GM19043 (cell line): ENCODE data around the gene DBNL.

Source experiments
- ATAC-seq: cut with Tn5 transposase; IDR thresholded peaks from one replicate; pipeline ENCODE4 v1.9.1; 2021; ENCODE audit warnings: low read depth; ENCODE audit not compliant: unreplicated experiment

The DBNL gene

GRCh38 chr7:44060948-44061644, 16.6 kb downstream of the DBNL start:
- ATAC-seq: no peak

DNA sequence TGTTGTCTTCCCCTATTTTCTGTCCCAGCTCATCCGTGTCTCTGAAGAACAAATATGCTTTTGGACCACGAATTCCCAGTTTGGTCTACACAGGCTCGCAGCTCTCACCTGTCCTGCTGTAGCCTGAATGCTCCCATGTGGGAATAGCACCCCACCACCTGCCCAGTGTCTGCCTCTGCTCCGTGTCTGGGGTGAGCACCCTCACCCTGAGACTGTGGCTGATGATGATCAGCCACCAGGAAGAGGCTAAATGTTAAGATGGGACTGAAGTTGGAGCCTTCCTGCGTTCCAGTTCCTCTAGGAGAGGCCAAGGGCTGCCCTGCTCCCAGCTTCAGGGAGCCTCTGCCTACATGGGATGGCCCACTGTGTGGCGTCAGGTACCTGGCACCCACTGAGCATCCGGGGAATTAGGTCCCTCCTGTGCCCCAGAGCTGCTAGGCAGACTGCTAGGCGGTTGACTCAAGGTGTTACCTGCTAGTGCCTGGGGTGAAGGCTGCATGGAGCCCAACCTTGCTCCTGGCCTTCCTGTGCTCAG, 17.2 kb downstream of the DBNL start:
- ATAC-seq: no peak

DNA sequence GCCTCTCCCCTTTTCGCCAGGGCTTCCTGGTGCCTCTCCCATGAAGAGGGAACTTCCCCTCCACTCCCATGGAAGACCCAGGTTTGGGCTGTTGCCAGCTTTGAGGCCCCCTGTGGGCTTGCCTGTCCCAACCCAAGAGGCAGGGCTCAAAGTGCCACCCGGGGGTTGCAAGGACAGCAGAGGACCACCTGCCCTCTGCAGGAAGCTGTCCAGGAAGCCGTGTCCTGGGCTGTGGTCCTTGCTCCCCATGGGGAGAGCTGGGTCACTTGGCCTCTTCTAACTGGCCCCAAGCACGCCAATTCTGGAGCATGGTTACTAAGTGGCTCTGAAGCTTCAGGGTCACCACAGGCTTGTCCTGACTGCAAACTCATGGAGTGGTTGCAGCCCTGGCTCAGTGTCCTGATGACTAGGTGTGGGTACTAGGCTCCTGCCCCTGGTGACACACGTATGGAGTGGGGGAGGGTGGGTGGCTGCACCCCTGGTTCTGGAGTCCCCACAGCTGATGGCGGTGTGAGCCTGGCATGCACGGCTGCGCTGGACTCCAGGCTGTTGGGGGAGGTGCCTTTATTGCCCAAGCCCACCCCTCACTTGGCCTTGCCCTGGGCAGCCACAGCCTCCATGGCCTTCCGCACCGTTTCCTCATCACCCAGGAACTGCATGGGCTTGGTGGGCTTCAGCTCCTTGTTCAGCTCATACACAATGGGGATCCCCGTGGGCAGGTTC, 17.8 kb downstream of the DBNL start:
- no peak for ATAC-seq

DNA sequence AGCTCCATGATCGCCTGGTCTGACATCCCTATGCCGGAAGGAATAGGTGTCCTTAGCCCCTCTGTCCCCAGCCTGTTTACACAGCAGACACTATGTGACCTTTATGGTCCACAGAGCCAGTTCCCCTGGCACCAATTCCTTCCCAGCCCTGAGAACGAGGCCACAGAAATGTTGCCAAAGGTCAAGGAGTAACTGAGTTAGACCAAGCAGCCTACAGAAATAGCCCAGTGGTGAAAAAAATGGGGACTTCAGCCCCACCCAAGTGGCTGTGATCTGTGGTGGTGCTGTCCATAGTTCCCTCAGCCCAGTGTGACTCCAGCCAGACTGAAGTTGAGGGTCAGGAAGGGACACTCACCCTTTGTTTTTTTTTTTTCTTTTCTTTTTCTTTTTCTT, 18.4 kb downstream of the DBNL start:
- no peak for ATAC-seq

GRCh38 chr7:44063547-44063893, 19.0 kb downstream of the DBNL start:
- no peak for ATAC-seq

GRCh38 chr7:44063894-44064651, 19.6 kb downstream of the DBNL start:
- ATAC-seq: no peak

- no peak for ATAC-seq
Measured at GRCh38 chr7:44064791-44065430, 20.4 kb downstream of the DBNL start.

GRCh38 chr7:44065431-44066110, 21.1 kb downstream of the DBNL start, which contains the start of gene PGAM2:
TSS of gene PGAM2 (minus strand) at chr7:44065567. CDS start at chr7:44065529, 38 bp downstream.
- no peak for ATAC-seq

DNA sequence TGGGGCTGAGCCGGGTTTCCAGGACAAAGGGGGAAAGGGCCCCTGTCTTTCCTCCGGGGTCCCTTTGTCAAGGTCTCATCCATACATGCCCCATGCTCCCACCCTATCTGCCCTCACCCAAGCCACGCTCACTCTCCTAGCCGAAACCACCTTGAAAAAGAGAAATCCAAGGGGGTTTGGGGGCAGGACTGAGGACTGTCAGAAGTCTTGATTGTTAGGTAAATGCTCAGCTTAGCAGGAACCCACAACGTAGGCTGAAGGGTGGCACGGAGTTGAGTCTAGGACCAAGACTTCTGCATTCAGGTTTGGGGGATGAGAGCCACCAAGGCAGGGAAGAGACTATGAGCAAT, 21.6 kb downstream of the DBNL start:
- ATAC-seq: no peak

DNA sequence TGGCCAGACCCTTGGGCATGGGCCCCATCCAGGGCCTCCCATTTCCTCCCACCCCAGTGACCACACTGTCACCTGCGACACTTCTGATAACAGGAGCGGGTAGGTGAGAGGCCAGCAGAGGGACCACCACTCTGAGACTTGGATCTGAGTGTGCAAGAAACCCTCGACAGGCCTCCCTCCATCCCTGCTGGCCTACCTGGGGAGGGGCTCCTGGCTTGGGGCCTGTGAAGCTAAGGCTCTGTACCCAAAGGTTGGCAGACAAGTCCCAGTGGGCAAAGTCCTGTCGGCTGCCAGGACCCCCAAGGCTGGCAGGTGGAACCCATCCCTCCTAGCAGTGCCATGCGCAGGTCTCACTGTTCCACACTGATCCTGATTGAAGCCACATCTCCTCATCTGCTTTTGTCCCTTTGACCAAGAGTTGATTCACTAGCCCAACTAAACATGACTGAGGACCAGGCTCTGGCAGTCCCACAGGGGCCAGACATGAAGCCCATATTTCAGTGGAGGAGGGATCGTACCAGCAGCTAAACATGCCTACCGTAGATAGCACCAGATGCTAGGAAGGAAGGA, 22.1 kb downstream of the DBNL start:
- no peak for ATAC-seq

DNA sequence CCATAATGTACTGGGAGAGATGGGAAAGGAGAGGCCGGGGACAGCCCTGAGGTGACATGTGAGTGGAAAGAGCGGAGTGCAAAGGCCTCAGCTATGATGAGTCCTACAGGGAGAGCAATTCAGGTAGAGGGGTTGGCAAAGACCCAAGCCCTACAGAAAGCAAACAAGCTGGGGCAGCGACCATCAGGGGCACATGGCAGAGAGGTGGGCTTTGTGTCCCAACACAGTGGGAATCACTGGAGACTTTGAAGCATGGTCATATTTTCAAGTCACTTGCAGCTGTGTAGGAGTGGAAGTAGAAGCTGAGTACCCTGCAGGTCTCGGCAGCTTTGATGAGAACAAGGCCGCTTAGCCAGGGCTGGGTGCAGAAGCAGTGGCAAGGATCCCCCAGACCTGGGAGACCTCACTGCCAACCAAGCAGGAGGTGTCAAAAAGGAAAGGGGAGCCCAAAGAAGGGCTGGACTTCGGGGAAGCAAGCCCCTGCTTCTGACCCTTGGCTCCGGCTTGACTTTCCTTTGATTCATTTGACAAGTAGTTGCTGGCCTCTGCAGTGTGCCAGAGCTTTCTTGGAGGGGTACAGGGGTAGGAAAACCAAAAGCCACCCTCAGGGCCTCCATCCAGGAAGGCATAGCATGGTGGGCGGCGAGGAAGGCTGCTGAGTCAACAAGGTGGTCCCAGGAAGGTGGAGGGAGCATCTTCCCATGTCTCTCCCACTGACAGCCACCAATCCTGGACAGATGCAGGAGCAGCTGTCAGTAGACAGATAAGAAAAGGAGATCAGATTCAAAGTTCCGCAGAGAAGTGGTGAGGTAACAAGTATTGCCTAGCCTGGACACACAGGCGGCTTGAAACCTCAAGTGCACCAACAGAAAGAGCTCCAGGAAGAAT, 22.8 kb downstream of the DBNL start:
- no peak for ATAC-seq

- no peak for ATAC-seq
Measured at GRCh38 chr7:44068054-44068453, 23.6 kb downstream of the DBNL start.

DNA sequence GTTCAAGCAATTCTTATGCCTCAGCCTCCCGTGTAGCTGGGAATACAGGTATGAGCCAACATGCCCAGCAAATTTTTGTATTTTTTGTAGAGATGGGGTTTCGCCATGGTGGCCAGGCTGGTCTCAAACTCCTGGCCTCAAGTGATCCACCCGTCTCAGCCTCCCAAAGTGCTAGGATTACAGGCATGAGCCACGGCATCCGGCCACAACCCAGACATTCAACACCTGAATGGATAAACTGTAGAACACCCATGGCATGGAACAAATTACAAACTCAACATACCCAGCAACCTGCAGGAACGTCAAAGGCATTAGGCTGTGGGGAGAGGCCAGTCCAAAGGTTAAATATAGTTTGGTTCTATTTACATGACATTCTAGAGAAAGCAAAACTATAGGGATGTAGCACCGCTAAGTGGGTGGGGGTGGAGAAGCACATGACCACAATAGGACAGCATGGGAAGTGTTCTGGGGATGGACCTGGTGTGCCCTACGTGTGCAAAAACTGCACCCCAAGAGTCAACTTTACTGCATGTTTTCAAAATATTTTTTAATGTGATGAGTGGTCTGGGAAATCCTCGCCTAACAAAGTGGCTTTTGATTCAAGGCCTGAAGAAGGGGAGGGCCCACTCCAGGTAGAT, 27.3 kb downstream of the DBNL start:
- ATAC-seq: no peak

DNA sequence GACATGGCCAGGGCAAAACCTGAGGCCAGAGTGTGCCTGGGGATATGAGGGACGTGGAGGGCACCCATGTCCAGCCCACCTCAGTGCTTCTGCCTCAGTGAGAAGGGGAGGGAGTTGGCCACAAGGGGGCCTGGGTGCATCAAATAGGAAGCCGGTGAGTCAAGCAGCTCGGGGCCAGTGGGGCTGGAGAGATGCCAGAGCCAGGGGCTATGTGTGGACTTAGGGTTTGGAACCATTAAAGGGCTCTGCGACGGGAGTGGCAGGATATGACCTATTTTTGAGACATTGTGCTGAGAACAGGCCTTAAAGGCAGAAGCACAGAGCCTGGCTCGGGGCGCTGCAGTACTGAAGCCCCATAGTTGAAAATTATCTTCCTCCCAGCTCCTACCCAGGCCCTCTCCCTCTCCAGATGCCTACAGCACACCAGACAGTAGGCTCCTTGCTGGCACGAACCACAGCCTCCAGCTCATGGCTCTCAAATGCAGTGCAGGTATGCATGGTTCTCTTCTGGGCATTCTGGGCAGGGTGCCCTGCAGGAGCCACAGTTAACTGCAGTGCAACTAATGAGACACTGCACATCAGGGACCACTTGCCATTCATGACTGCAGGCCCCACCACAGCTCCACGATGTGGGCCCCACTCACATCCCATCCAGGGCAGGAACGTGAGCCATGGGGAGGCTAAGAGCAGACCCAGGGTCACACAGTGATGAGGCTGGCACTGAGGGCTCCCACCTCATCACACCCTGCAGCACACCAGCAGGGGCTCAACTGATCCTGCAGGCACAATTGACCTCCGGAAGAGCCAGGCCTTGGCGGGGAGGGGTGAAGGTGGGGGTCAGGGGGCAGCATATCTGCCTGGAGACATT, 28.1 kb downstream of the DBNL start:
- ATAC-seq: no peak

GRCh38 chr7:44073664-44074348, 29.3 kb downstream of the DBNL start:
- ATAC-seq: peak; percentile 61

DNA sequence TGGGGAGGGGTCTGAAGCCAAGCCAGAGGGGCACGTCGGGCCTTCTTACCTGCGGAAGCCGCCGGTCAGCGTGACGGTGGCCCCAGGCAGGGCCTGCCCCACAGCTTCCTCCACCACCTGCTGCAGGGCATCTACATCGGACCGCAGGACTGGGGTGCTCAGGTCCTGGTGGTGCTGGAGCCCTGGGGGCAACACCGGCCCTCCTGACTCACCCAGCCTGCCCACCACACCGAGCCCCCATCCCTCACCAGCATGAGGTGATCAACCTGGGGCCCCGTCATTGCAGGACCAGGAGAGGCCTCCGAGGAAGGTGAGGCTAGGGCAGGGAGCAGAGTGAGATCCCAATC, 29.8 kb downstream of the DBNL start:
- ATAC-seq: no peak
